ENCODE measurements around the gene NADSYN1.
"Not testable (repeated sequence)": the region's sequence is repeated elsewhere in the genome, so short reads cannot be mapped to it uniquely, and the experiment has no call there.

The NADSYN1 gene

GRCh38 chr11:71538666-71538990, 85.6 kb downstream of the NADSYN1 start:
- no peaks in the 10 kb centered on the region for H3K36me3 Mint-ChIP-seq (ENCODE audit: low read depth)
- no peak overlapping the region for H3K27ac Mint-ChIP-seq
- peaks cover 12% of the 10 kb centered on the region for H3K4me1 Mint-ChIP-seq (ENCODE audit: low read depth)
- DNase-seq, result no peak
- no peak overlapping the region for H3K4me3 Mint-ChIP-seq
- H3K9me3 Mint-ChIP-seq, result peaks cover 10% of the 10 kb centered on the region
- peaks cover 18% of the 10 kb centered on the region for H3K27me3 Mint-ChIP-seq

- no peaks in the 10 kb centered on the region for H3K36me3 Mint-ChIP-seq (ENCODE audit: low read depth)
- H3K4me3 Mint-ChIP-seq, result no peak overlapping the region
- H3K27ac Mint-ChIP-seq, result no peak overlapping the region
- no peak for DNase-seq
- H3K4me1 Mint-ChIP-seq (ENCODE audit: low read depth), result peaks cover 16% of the 10 kb centered on the region
- peaks cover 18% of the 10 kb centered on the region for H3K27me3 Mint-ChIP-seq
- H3K9me3 Mint-ChIP-seq, result peaks cover 10% of the 10 kb centered on the region
Measured at GRCh38 chr11:71539017-71539416, 86.0 kb downstream of the NADSYN1 start.

GRCh38 chr11:71539971-71540370, 87.0 kb downstream of the NADSYN1 start:
- not testable (repeated sequence) for DNase-seq; H3K36me3 Mint-ChIP-seq (ENCODE audit: low read depth); H3K4me3 Mint-ChIP-seq; H3K27ac Mint-ChIP-seq
- Mint-ChIP-seq H3K4me1 (ENCODE audit: low read depth) (peaks cover 20% of the 10 kb centered on the region), H3K27me3 (peaks cover 24% of the 10 kb centered on the region), H3K9me3 (peaks cover 10% of the 10 kb centered on the region)

- Mint-ChIP-seq H3K9me3 (peaks cover 10% of the 10 kb centered on the region), H3K27me3 (peaks cover 28% of the 10 kb centered on the region), H3K27ac (peak overlapping the region; percentile 0), H3K4me1 (ENCODE audit: low read depth) (peaks cover 20% of the 10 kb centered on the region)
- not testable (repeated sequence) for H3K36me3 Mint-ChIP-seq (ENCODE audit: low read depth); H3K4me3 Mint-ChIP-seq; DNase-seq
Measured at GRCh38 chr11:71540521-71541304, 87.7 kb downstream of the NADSYN1 start.

GRCh38 chr11:71542382-71542781, 89.4 kb downstream of the NADSYN1 start:
- H3K27me3 Mint-ChIP-seq, result peaks cover 35% of the 10 kb centered on the region
- no peak overlapping the region for H3K27ac Mint-ChIP-seq
- no peak overlapping the region for H3K4me3 Mint-ChIP-seq
- H3K9me3 Mint-ChIP-seq, result peaks cover 10% of the 10 kb centered on the region
- DNase-seq, result no peak
- no peaks in the 10 kb centered on the region for H3K36me3 Mint-ChIP-seq (ENCODE audit: low read depth)
- peaks cover 20% of the 10 kb centered on the region for H3K4me1 Mint-ChIP-seq (ENCODE audit: low read depth)

GRCh38 chr11:71542879-71543777, 90.1 kb downstream of the NADSYN1 start:
- no peak overlapping the region for H3K4me3 Mint-ChIP-seq
- peaks cover 10% of the 10 kb centered on the region for H3K9me3 Mint-ChIP-seq
- H3K4me1 Mint-ChIP-seq (ENCODE audit: low read depth), result peaks cover 20% of the 10 kb centered on the region
- peaks cover 39% of the 10 kb centered on the region for H3K27me3 Mint-ChIP-seq
- H3K36me3 Mint-ChIP-seq (ENCODE audit: low read depth), result no peaks in the 10 kb centered on the region
- no peak for DNase-seq
- H3K27ac Mint-ChIP-seq, result no peak overlapping the region

GRCh38 chr11:71543866-71544265, 90.9 kb downstream of the NADSYN1 start:
- H3K27me3 Mint-ChIP-seq, result peaks cover 41% of the 10 kb centered on the region
- H3K27ac Mint-ChIP-seq, result no peak overlapping the region
- no peak for DNase-seq
- H3K9me3 Mint-ChIP-seq, result peaks cover 10% of the 10 kb centered on the region
- H3K36me3 Mint-ChIP-seq (ENCODE audit: low read depth), result no peaks in the 10 kb centered on the region
- H3K4me3 Mint-ChIP-seq, result no peak overlapping the region
- H3K4me1 Mint-ChIP-seq (ENCODE audit: low read depth), result peaks cover 20% of the 10 kb centered on the region

GRCh38 chr11:71544525-71545214, 91.7 kb downstream of the NADSYN1 start:
- peaks cover 50% of the 10 kb centered on the region for H3K27me3 Mint-ChIP-seq

GRCh38 chr11:71545405-71545966, 92.5 kb downstream of the NADSYN1 start:
- peaks cover 20% of the 10 kb centered on the region for H3K4me1 Mint-ChIP-seq (ENCODE audit: low read depth)

More at GRCh38 chr11:71544525-71545214, 91.7 kb downstream of the NADSYN1 start:
- no peaks in the 10 kb centered on the region for H3K36me3 Mint-ChIP-seq (ENCODE audit: low read depth)
- no peak overlapping the region for H3K4me3 Mint-ChIP-seq
- no peak overlapping the region for H3K27ac Mint-ChIP-seq
- peaks cover 10% of the 10 kb centered on the region for H3K9me3 Mint-ChIP-seq
- DNase-seq, result no peak
- peaks cover 20% of the 10 kb centered on the region for H3K4me1 Mint-ChIP-seq (ENCODE audit: low read depth)

GRCh38 chr11:71548120-71548519, 95.1 kb downstream of the NADSYN1 start, which contains the start of gene KRTAP5-9:
TSS of gene KRTAP5-9 (plus strand) at chr11:71548420. CDS start at chr11:71548658, 238 bp downstream.
- Mint-ChIP-seq H3K4me3 (no peak within 1 kb of the TSS), H3K4me1 (ENCODE audit: low read depth) (peaks cover 15% of the 10 kb centered on the region), H3K9me3 (no peaks in the 10 kb centered on the region), H3K27me3 (peaks cover 40% of the 10 kb centered on the region), H3K27ac (no peak within 1 kb of the TSS), H3K36me3 (ENCODE audit: low read depth) (no peaks in the 10 kb centered on the region)
- no peak for DNase-seq

More at GRCh38 chr11:71545405-71545966, 92.5 kb downstream of the NADSYN1 start:
- Mint-ChIP-seq H3K9me3 (peaks cover 10% of the 10 kb centered on the region), H3K27ac (no peak overlapping the region), H3K36me3 (ENCODE audit: low read depth) (no peaks in the 10 kb centered on the region), H3K27me3 (peaks cover 53% of the 10 kb centered on the region), H3K4me3 (no peak overlapping the region)
- no peak for DNase-seq

- H3K27me3 Mint-ChIP-seq, result peaks cover 35% of the 10 kb centered on the region
- no peak overlapping the region for H3K27ac Mint-ChIP-seq
- no peaks in the 10 kb centered on the region for H3K9me3 Mint-ChIP-seq
- H3K4me3 Mint-ChIP-seq, result no peak overlapping the region
- peaks cover 9% of the 10 kb centered on the region for H3K4me1 Mint-ChIP-seq (ENCODE audit: low read depth)
- no peaks in the 10 kb centered on the region for H3K36me3 Mint-ChIP-seq (ENCODE audit: low read depth)
- DNase-seq, result no peak
Measured at GRCh38 chr11:71548716-71549151, 95.7 kb downstream of the NADSYN1 start.

Data from activated T-cell treated with anti-CD3 and anti-CD28 coated beads, Interleukin-2, amount 50 U/mL, for 24 hours (primary cell).